Thoracic aorta (tissue), 2 donors: ENCODE data around the gene ZNF385C. TPM values are rescaled to one million over a fixed set of nuclear protein-coding genes. Genes with fewer than 3 reads are reported as not detected.

Source experiments
- ATAC-seq: fragments of 150-250 bp; one replicate; pipeline ENCODE4 v1.8.0; 2017; ENCODE audit warnings: low read depth; ENCODE audit not compliant: insufficient number of reproducible peaks, low FRiP score
- DNase-seq: peaks from one replicate; pipeline ENCODE4 v3.0.0-alpha.2; 2020; ENCODE audit warnings: low spot score
- H3K27ac ChIP-seq, 2 donors: fragments of 200-600 bp; sonication (generic); 1 replicate in 1 of 2; 2 replicates in 1 of 2; pipeline ENCODE4 v1.5.1; 2016; ENCODE audit warnings: mild to moderate bottlenecking in 2 of 2, moderate library complexity in 2 of 2
- H3K27me3 ChIP-seq: fragments of 200-600 bp; sonication (generic); replicated peaks from 2 replicates; pipeline ENCODE4 v1.6.0; 2016; ENCODE audit warnings: mild to moderate bottlenecking; ENCODE audit not compliant: insufficient read depth
- H3K36me3 ChIP-seq: fragments of 200-600 bp; sonication (generic); one replicate; pipeline ENCODE4 v1.5.1; 2016
- H3K4me1 ChIP-seq, 2 donors: fragments of 200-600 bp; sonication (generic); 1 replicate in 1 of 2; 2 replicates in 1 of 2; pipeline versions ENCODE4 v1.5.1 to v1.6.0; 2016; ENCODE audit warnings: low read depth in 2 of 2, mild to moderate bottlenecking in 1 of 2; ENCODE audit not compliant: control insufficient read depth in 1 of 2
- H3K4me3 ChIP-seq: fragments of 200-600 bp; sonication (generic); 2 replicates; pipeline ENCODE4 v1.5.1; 2016; ENCODE audit warnings: mild to moderate bottlenecking
- H3K9me3 ChIP-seq: fragments of 200-600 bp; sonication (generic); 2 replicates; pipeline ENCODE4 v1.5.1; 2016
- total RNA-seq, 2 donors: library from RNA; depleted of rRNA; stranded (reverse); fragments of >200 nt; gene quantifications; one replicate each; pipeline versions ENCODE4 v1.1.0 to v1.2.3, GENCODE V29; 2016
- TF ChIP-seq, protein P1 (sequence below): fragments of 200-600 bp; sonication (generic); IDR thresholded peaks from one replicate; pipeline ENCODE4 v1.5.1; 2019; ENCODE audit warnings: antibody characterized with exemption

The ZNF385C gene
- total RNA-seq, 2 donors from 2014 or later: not detected

DNA sequence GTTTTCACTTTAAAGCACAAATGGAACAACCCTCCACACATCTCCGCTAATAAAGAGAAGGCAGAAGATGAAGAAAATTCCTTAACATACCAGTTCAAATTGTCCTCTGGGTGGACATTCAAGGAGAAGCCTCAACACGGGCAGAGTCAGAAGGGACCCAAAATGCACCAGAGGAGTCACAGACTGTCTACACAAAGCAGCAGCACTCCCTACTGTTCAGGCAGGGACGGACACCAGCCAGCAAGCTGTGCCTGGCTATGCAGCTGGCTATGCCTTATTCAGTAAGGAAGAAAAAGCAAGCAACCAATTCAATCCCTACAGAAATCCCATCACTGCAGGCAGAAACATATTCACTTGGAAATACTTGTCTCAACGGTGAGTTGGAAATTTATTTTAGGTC lies 89.1 kb downstream of the ZNF385C start:
- peaks cover 8% of the 10 kb centered on the region for H3K36me3 ChIP-seq
- H3K27ac ChIP-seq: no peak overlapping the region
- no peak for DNase-seq
- TF ChIP-seq, protein P1, sequence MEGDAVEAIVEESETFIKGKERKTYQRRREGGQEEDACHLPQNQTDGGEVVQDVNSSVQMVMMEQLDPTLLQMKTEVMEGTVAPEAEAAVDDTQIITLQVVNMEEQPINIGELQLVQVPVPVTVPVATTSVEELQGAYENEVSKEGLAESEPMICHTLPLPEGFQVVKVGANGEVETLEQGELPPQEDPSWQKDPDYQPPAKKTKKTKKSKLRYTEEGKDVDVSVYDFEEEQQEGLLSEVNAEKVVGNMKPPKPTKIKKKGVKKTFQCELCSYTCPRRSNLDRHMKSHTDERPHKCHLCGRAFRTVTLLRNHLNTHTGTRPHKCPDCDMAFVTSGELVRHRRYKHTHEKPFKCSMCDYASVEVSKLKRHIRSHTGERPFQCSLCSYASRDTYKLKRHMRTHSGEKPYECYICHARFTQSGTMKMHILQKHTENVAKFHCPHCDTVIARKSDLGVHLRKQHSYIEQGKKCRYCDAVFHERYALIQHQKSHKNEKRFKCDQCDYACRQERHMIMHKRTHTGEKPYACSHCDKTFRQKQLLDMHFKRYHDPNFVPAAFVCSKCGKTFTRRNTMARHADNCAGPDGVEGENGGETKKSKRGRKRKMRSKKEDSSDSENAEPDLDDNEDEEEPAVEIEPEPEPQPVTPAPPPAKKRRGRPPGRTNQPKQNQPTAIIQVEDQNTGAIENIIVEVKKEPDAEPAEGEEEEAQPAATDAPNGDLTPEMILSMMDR: no peak
- ATAC-seq: no peak
- H3K4me1 ChIP-seq: peaks cover 12 to 61% of the 10 kb centered on the region in 2 donors
- H3K27me3 ChIP-seq: no peaks in the 10 kb centered on the region
- no peaks in the 10 kb centered on the region for H3K9me3 ChIP-seq
- no peak overlapping the region for H3K4me3 ChIP-seq

DNA sequence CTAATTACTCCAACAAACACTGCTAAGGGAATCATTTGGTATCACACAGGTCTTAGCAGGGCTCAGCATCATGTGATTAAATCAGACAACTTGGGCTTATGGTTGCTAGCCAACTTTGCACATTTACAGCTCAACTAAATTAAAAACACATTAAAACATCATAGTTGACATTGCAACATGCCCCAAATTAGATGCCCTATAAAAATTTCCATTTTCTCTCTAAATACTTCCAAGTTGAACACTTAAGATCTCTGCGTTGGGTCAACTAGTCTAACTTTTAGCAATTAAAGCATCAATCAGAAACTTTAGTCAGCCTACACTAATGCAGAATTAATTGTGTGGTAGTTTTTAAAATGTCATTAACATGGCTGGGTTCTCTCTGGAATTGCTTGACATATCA lies 93.1 kb downstream of the ZNF385C start:
- Histone ChIP-seq H3K27ac (no peak overlapping the region), H3K36me3 (peaks cover 22% of the 10 kb centered on the region), H3K4me3 (no peak overlapping the region), H3K27me3 (no peaks in the 10 kb centered on the region), H3K4me1 (peaks cover 3 to 24% of the 10 kb centered on the region in 2 donors), H3K9me3 (no peaks in the 10 kb centered on the region)
- TF ChIP-seq, protein P1: no peak
- DNase-seq (no peak), ATAC-seq (no peak)

DNA sequence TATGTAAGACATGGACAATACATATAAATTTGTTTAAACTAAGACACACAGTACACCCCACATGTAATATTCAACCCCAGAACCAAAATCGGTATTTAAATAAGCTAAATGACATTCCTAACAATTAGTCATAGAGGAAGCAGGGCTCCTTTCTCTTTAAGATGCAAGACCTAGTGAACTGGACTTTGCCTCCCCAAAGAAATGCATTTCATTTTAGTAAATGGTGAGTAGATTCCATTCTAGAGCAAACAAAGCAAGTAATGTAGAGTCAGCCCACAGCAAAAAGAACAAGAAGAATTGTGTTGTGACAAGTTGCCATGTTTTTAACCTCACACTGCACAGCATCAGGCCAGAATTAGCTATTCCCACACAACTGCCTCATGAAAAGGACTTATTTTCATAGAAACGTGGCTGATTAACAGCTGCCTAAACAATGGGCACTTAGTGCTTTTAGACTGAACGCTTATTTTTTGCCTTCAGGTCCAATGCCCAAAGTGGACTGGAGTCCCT lies 95.4 kb downstream of the ZNF385C start:
- peaks cover 3 to 10% of the 10 kb centered on the region in 2 donors for H3K4me1 ChIP-seq
- H3K4me3 ChIP-seq: no peak overlapping the region
- no peak for DNase-seq
- no peaks in the 10 kb centered on the region for H3K27me3 ChIP-seq
- ATAC-seq: no peak
- no peaks in the 10 kb centered on the region for H3K9me3 ChIP-seq
- H3K36me3 ChIP-seq: peaks cover 36% of the 10 kb centered on the region
- no peak overlapping the region for H3K27ac ChIP-seq
- TF ChIP-seq, protein P1: no peak

DNA sequence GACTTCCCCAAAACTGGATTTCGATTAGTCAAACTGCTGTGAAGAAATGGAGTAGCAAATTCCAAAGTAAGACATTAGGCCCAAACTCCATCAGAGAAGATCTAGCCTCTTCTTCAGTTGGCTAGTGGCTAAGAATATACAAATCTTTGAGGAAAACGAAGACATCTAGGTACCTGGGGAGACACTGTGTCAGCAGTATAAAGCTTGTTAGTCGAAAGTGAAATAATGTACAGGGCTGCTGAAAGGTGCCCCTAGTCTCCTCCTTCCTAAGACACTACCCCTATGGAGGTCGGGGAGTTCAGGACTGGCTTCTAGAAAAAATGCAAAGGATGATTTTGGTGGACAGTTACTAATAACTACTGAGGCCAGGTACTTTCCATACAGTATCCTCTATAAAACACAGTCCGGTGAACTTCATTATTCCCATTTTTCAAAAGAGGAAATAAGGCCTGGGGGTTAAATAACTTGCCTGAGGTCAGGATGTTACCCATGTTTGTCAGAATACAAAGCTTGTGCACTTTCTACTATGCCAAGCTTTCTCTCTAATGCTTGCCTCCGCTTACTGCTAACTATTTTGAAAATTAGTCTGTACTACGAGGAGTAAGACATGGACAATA lies 96.0 kb downstream of the ZNF385C start:
- DNase-seq (no peak), ATAC-seq (no peak)
- Histone ChIP-seq H3K27ac (no peak overlapping the region), H3K4me3 (no peak overlapping the region), H3K4me1 (peaks cover 0 to 7% of the 10 kb centered on the region in 2 donors), H3K9me3 (no peaks in the 10 kb centered on the region), H3K27me3 (no peaks in the 10 kb centered on the region), H3K36me3 (peaks cover 41% of the 10 kb centered on the region)
- TF ChIP-seq, protein P1: no peak

DNA sequence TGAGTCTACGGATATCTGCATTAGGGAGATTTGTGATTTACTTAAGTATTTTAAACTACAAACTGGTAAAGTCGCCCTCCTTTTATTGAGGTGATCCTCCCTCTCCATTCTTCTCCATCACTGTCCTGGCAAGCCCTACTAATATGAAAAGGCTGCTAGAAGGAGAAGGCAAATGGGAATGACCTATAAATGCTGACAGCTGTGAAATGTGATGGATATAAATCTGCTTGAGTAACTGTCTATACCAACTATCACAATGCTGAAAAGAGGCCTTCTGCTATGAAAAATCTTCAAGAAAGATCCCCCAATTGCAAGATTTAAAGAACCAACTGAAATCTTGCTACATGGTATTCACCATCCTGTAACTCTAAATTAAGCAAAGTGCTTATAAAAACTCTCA lies 96.5 kb downstream of the ZNF385C start:
- Histone ChIP-seq H3K27me3 (no peaks in the 10 kb centered on the region), H3K4me1 (peaks cover 0 to 1% of the 10 kb centered on the region in 2 donors), H3K36me3 (peaks cover 47% of the 10 kb centered on the region), H3K27ac (no peak overlapping the region), H3K4me3 (no peak overlapping the region), H3K9me3 (no peaks in the 10 kb centered on the region)
- no peak for DNase-seq
- ATAC-seq: no peak
- TF ChIP-seq, protein P1: no peak
